ENCODE results near the gene RRAS2.

- TF ChIP-seq CTCF (IDR thresholded peaks at IDR 0.05) (no peak), POLR2A (IDR thresholded peaks at IDR 0.05) (no peak)
These were observed 40.4 kb downstream of the RRAS2 start for GRCh38 chr11:14318581-14318981.
